Activated T-cell treated with anti-CD3 and anti-CD28 coated beads, Interleukin-2, amount 50 U/mL, for 48 hours (primary cell): ENCODE results near the gene SEMA4A.
"Not testable (repeated sequence)": the region's sequence is repeated elsewhere in the genome, so short reads cannot be mapped to it uniquely, and the experiment has no call there.

ENCODE experiments used
- DNase-seq, 2 experiments: peaks; one replicate each; pipeline ENCODE4 v3.0.0-alpha.2; 2020

The SEMA4A gene

GRCh38 chr1:156153362-156153761, at the start of gene SEMA4A:
Gene SEMA4A (plus strand): TSS chr1:156153585. CDS start chr1:156154579, 994 bp downstream.
- DNase-seq, result no peak

DNA sequence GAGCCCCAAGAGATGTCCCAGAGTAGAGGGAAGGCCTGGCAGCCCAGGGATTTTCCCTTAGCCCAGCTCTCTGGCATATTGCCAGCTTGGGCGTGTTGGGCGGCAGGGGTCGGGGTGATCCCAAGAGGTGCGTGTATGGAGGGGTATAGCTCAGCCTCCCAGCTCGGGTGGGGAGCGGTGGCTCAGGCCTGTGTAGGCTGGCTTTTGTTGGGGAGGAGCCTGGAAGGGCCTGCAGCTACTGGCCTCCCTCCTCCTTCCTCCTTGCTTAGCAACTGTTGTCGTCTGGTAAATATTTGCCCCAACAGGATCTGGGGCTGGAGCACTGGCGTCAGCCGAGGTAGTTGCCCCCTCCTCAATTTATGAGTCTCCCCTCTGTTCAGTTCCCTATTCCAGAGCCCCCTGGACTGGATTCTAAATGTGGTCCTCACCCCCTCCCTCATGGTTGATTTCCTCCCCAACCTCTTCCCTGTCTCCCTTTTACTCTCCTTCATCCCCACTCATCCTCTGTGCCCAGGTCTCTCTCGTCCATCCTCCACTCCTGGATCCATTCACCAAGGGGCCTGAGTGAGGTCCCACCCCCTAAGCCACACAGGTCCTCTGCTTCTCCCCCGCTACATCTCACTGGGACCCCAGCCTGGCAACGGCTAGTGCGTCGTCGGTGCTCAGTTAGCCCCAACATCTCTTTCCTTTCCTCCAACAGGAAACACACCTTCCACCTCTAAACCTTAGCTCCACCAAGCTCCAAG, 49.1 kb upstream of the SEMA4A start:
- peak; percentile 64 to 67 for DNase-seq

DNA sequence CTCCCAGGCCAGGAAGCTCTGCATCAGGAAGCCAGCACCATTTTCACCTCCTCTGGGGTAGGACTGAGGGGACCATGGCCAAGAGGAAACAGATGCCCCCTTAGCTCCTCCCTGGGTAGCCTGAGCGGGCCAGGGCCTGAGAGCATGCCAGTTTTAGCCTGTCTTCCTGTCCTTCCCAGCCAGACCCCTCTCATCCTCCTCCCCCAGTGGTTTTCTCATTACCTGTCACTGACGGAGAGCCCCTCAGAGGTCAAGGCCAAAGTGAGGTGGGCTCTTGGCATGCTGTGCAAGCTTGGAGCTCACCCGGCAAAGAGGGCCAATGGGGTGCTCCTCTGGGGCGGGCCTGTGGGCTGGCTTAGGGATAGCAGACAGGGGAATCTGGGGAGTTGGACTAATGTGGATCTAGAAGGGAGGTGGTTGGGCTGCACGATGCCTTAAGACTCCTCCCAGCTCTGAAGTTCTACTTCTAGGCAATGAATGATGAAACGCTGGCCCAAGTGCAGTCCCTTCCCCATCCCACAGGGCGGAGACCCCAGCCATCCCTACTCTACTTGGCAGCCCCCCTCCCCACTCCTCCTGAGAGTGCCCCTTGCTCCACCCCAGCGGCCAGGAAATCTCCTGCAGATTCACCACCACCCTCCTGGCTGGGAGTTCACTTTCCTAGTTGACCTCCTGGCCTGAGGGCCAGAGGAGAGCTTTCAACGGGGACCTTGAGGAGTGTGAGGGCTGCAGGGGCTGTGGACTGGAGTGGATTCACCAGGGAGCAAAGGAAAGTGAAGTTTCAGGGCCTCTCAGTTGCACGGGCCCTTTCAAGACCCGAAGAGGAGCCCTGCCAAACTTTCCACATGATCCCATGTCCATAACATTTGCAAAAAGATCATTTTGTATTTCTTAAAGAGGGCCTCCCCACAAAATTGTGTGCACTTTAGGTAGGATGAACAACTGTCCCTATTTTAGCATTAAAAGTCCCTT, 48.2 kb upstream of the SEMA4A start:
- peak in 1 of 2 experiments; percentile 39 for DNase-seq

GRCh38 chr1:156106624-156107488, 46.5 kb upstream of the SEMA4A start:
- DNase-seq, result no peak

GRCh38 chr1:156108057-156108456, 45.3 kb upstream of the SEMA4A start:
- no peak for DNase-seq

DNA sequence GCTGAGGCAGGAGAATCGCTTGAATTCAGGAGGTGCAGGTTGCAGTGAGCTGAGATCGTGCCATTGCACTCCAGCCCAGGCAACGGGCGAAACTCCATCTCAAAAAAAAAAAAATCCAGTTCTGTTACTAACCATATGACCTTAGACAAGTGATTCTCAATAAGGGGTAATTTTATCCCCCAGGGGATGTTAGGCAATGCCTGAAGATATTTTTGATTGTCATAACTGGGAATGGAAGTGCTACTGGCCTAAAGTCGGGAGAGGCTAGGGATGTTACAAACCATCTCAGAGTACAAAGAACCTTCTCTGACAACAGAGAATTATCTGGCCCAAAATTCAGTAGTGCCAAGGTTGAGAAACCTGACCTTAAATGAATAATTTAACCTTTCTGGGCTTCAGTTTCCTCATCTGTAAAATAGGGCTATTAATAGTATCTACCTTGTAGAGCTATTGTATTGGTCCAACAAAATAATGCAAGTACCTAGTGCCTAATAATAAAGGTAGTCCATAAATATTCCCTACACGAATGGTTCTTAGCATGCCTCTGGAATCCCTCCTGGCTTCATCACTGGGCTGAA, 44.6 kb upstream of the SEMA4A start:
- DNase-seq, result no peak

GRCh38 chr1:156110252-156110651, 43.1 kb upstream of the SEMA4A start:
- DNase-seq, result no peak

DNA sequence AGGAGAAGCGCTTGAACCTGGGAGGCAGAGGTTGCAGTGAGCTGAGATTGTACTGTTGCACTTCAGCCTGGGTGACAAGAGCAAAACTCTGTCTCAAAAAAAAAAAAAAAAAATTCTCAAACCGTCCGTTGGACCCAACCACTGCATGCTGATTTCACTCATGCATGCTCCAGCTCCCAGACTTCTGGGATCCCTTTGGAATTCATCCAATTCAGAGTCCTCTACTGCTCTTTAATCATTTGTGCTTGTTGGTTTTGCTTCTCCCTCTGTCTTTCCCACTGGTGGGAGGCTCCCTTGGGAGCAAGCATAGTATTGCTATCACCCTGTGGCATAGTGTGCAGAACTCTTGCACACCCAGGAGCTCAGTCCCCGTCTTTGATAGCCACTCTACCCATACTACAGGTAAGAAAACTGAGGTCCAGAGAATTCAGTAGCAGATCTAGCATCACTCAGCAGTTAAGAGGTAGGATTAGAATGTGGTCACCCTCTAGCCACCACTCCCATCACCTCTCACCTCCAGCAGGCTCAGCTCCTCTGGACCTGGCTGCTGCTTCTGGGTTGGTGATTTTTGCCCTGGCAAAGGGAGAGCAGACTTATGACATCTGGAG, 41.9 kb upstream of the SEMA4A start:
- no peak for DNase-seq

GRCh38 chr1:156112276-156113137, 40.9 kb upstream of the SEMA4A start:
- no peak for DNase-seq

DNA sequence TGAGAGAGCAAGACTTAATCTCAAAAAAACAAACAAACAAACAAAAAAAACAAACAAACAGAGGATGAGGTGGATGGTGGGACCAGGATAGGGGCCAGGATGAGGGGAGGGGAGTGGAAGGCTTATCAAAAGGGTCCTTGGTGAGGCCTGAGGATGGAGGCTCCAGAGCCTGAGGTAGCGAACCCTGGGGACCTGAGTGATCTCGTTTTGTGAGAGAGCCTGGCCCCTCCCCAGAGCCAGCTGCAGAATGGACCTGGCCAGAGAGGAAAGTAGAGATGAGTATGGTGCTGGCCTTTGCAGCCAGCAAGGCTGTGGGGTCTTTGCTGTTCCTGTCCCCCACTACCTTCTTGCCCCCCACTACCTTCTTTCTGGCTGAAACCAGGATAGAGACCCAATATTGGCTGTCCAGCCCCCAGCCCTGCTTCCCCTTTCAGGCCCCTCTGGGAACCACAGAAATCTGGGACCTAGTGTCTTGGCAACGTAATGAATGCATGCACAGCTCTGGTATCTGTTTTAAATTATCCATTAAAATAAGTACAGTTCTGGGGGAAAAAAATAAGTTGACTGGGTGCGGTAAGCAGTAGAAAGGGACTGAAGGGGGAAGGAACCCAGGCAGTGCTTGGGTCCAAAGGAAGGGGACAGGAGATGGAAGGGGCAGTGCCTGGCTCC, 40.0 kb upstream of the SEMA4A start:
- DNase-seq, result no peak

DNA sequence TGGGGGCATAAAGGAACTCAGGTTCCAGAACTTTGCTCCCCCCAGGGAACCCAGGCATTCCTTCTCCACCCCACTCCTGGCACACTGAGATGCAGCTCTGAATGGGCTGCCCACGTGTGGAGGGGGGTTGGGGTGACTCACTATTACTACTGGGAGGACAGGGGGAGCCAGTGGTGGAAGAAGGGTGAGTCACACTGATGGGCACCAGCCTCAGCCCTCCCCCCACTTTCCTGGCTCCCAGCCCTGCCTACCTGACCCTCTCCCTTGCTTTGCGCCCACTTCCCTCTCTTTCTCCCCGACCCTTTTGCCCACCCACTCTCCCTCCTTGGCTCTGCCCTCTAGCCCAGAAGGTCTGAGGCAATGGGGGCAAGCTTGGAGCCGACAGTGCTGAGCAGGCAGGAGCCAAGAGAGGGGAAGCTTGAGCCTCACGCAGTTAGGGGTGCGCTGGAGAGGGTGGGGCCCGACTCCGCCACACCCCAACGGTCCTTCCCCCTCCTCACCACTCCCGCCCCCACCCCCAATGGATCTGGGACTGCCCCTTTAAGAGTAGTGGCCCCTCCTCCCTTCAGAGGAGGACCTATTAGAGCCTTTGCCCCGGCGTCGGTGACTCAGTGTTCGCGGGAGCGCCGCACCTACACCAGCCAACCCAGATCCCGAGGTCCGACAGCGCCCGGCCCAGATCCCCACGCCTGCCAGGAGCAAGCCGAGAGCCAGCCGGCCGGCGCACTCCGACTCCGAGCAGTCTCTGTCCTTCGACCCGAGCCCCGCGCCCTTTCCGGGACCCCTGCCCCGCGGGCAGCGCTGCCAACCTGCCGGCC, 39.1 kb upstream of the SEMA4A start, which contains the start of gene LMNA:
TSS of gene LMNA (plus strand) at position 611 of the 818 bp plus-strand sequence. CDS start 208 bp downstream, outside the sequence.
- DNase-seq, result peak; percentile 88

DNA sequence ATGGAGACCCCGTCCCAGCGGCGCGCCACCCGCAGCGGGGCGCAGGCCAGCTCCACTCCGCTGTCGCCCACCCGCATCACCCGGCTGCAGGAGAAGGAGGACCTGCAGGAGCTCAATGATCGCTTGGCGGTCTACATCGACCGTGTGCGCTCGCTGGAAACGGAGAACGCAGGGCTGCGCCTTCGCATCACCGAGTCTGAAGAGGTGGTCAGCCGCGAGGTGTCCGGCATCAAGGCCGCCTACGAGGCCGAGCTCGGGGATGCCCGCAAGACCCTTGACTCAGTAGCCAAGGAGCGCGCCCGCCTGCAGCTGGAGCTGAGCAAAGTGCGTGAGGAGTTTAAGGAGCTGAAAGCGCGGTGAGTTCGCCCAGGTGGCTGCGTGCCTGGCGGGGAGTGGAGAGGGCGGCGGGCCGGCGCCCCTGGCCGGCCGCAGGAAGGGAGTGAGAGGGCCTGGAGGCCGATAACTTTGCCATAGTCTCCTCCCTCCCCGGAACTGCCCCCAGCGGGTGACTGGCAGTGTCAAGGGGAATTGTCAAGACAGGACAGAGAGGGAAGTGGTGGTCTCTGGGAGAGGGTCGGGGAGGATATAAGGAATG, 38.4 kb upstream of the SEMA4A start:
- peak in 1 of 2 experiments; percentile 58 for DNase-seq

- no peak for DNase-seq
These were observed 37.6 kb upstream of the SEMA4A start for GRCh38 chr1:156115514-156116374.

DNA sequence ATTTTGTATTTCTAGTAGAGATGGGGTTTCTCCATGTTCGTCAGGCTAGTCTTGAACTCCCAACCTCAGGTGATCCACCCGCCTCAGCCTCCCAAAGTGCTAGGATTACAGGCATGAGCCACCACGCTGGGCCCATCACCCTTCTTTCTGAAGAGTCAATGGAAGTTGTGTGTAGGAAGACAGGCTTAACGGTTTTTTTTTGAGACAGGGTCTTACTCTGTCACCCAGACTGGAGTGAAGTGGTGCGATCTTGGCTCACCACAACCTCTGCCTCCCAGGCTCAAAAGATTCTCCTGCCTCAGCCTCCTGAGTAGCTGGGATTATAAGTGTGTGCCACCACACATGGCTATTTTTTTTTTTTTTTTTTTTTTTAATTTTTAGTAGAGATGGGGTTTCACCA, 36.7 kb upstream of the SEMA4A start:
- not testable (repeated sequence) for DNase-seq

GRCh38 chr1:156117414-156118176, 35.8 kb upstream of the SEMA4A start:
- DNase-seq, result no peak

- DNase-seq, result no peak
These were observed 35.1 kb upstream of the SEMA4A start for GRCh38 chr1:156118177-156118868.
